ENCODE measurements around the gene PALLD.

Gene PALLD

DNA sequence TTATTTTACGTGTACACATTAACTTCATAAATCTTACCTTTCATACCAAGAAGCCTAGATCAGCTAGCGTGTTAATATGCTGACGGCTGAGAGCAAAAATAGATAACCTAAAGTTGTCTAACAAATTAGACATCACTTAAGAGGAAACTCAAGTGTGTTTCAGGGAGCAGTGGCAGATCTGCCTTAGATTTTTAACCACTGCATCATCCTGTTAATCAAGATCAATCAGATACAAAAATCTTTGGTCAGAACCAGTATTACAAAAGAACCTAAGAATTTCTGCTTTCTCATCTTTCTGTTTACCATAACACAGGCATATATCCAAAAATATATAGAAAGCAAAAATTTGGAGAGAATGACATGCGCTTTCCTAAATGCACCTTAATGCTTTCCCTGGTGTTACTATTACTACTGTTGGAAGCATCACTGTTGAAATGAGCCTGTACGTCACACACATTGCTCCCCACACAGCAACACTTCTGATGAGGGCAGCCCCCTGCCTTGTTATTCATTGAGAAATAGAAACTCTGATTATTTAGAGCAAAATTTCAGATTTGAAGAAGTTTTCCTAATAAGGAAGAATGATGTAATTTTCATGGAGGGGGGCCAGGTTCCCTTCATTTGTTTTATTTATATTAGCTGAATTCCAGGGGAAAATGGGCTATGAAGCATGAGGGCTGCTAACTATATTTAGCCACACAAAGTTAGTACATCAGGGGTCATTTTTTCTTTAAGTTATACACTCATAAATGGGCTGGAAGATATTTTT lies 360.9 kb downstream of the PALLD start:
- H3K4me3 ChIP-seq (ENCODE audit: low read length) = no peak overlapping the region
- no peaks in the 10 kb centered on the region for H3K27me3 ChIP-seq (replicated peaks; ENCODE audit: insufficient read depth, low read length)
- peaks cover 32% of the 10 kb centered on the region for H3K4me1 ChIP-seq (ENCODE audit: low read length)
- H3K79me2 ChIP-seq (ENCODE audit: low read length) = no peaks in the 10 kb centered on the region
- H3K4me2 ChIP-seq (ENCODE audit: low read depth, low read length) = no peak overlapping the region
- H3K9me2 ChIP-seq (replicated peaks; ENCODE audit: insufficient read depth, low read length) = no peaks in the 10 kb centered on the region
- no peak overlapping the region for H2AFZ ChIP-seq (ENCODE audit: low read length)
- no peak for DNase-seq
- TF ChIP-seq CTCF (IDR thresholded peaks at IDR 0.05; ENCODE audit: low read length) (no peak), EZH2phosphoT487 (IDR thresholded peaks at IDR 0.05; ENCODE audit: low read length) (no peak), EZH2 (optimal IDR thresholded peaks at IDR 0.05; ENCODE audit: low read depth, low read length) (no peak)
- no peaks in the 10 kb centered on the region for H3K9me3 ChIP-seq (replicated peaks; ENCODE audit: insufficient read depth, low read length)
- H4K20me1 ChIP-seq (ENCODE audit: insufficient read depth, low read length) = no peaks in the 10 kb centered on the region
- H3K36me3 ChIP-seq (replicated peaks; ENCODE audit: insufficient read depth, low read length) = no peaks in the 10 kb centered on the region
- no peak overlapping the region for H3K9ac ChIP-seq (ENCODE audit: low read length)
- no peak overlapping the region for H3K27ac ChIP-seq (ENCODE audit: low read length)
- H3F3A ChIP-seq (ENCODE audit: insufficient read depth, low read length) = peaks cover 10% of the 10 kb centered on the region

DNA sequence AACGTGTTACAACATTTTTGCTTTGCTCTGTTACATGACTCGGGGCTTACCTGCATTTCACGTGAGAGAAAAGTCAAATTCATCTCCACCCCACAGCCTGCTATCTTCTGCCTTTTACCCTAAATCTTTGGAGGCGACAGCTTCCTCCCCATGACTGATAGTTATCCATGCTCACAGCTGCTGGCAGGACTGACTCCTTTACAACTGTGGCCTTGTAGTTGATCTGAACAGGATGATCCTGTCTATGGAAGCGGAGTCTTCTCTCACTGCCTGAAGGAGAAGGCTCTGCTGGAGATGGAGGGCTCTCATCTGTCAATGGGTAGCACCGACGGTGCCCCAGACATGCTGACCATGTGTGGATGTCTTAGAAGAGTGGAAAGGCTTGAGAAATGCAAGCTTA lies 362.2 kb downstream of the PALLD start:
- H3K9me2 ChIP-seq (replicated peaks; ENCODE audit: insufficient read depth, low read length) = no peaks in the 10 kb centered on the region
- no peak for TF ChIP-seq EZH2phosphoT487 (IDR thresholded peaks at IDR 0.05; ENCODE audit: low read length)
- no peak for TF ChIP-seq EZH2 (optimal IDR thresholded peaks at IDR 0.05; ENCODE audit: low read depth, low read length)
- TF ChIP-seq CTCF (IDR thresholded peaks at IDR 0.05; ENCODE audit: low read length) = no peak
- no peak overlapping the region for H3K9ac ChIP-seq (ENCODE audit: low read length)
- no peak overlapping the region for H3K4me2 ChIP-seq (ENCODE audit: low read depth, low read length)
- H3F3A ChIP-seq (ENCODE audit: insufficient read depth, low read length) = no peaks in the 10 kb centered on the region
- H3K79me2 ChIP-seq (ENCODE audit: low read length) = no peaks in the 10 kb centered on the region
- no peaks in the 10 kb centered on the region for H4K20me1 ChIP-seq (ENCODE audit: insufficient read depth, low read length)
- H3K4me3 ChIP-seq (ENCODE audit: low read length) = no peak overlapping the region
- H3K27ac ChIP-seq (ENCODE audit: low read length) = no peak overlapping the region
- H2AFZ ChIP-seq (ENCODE audit: low read length) = no peak overlapping the region
- H3K9me3 ChIP-seq (replicated peaks; ENCODE audit: insufficient read depth, low read length) = no peaks in the 10 kb centered on the region
- no peaks in the 10 kb centered on the region for H3K27me3 ChIP-seq (replicated peaks; ENCODE audit: insufficient read depth, low read length)
- no peaks in the 10 kb centered on the region for H3K36me3 ChIP-seq (replicated peaks; ENCODE audit: insufficient read depth, low read length)
- H3K4me1 ChIP-seq (ENCODE audit: low read length) = peaks cover 20% of the 10 kb centered on the region
- DNase-seq = no peak

GRCh38 chr4:168859888-168860694 lies 363.2 kb downstream of the PALLD start:
- Histone ChIP-seq H3K36me3 (replicated peaks; ENCODE audit: insufficient read depth, low read length) (no peaks in the 10 kb centered on the region), H3K9ac (ENCODE audit: low read length) (no peak overlapping the region), H3K9me3 (replicated peaks; ENCODE audit: insufficient read depth, low read length) (no peaks in the 10 kb centered on the region), H3K9me2 (replicated peaks; ENCODE audit: insufficient read depth, low read length) (no peaks in the 10 kb centered on the region), H4K20me1 (ENCODE audit: insufficient read depth, low read length) (no peaks in the 10 kb centered on the region), H2AFZ (ENCODE audit: low read length) (no peak overlapping the region), H3K4me3 (ENCODE audit: low read length) (no peak overlapping the region), H3K27me3 (replicated peaks; ENCODE audit: insufficient read depth, low read length) (no peaks in the 10 kb centered on the region), H3K4me1 (ENCODE audit: low read length) (peaks cover 14% of the 10 kb centered on the region), H3K4me2 (ENCODE audit: low read depth, low read length) (no peak overlapping the region), H3K27ac (ENCODE audit: low read length) (no peak overlapping the region), H3F3A (ENCODE audit: insufficient read depth, low read length) (no peaks in the 10 kb centered on the region), H3K79me2 (ENCODE audit: low read length) (no peaks in the 10 kb centered on the region)
- TF ChIP-seq EZH2 (optimal IDR thresholded peaks at IDR 0.05; ENCODE audit: low read depth, low read length) (no peak), CTCF (IDR thresholded peaks at IDR 0.05; ENCODE audit: low read length) (no peak), EZH2phosphoT487 (IDR thresholded peaks at IDR 0.05; ENCODE audit: low read length) (no peak)
- no peak for DNase-seq
